MV-4-11 (cell line): ENCODE data around the gene TENM3.
"Not testable (repeated sequence)": the region's sequence is repeated elsewhere in the genome, so short reads cannot be mapped to it uniquely, and the experiment has no call there.

Experiments used
- DNase-seq: peaks from one replicate; lab custom pipeline; 2025; lab: John Stamatoyannopoulos, UW

TENM3 gene

GRCh38 chr4:182810103-182810615 lies 567.0 kb downstream of the TENM3 start:
- DNase-seq: no peak

- no peak for DNase-seq
Observed at GRCh38 chr4:182812916-182813315, 569.7 kb downstream of the TENM3 start.

DNA sequence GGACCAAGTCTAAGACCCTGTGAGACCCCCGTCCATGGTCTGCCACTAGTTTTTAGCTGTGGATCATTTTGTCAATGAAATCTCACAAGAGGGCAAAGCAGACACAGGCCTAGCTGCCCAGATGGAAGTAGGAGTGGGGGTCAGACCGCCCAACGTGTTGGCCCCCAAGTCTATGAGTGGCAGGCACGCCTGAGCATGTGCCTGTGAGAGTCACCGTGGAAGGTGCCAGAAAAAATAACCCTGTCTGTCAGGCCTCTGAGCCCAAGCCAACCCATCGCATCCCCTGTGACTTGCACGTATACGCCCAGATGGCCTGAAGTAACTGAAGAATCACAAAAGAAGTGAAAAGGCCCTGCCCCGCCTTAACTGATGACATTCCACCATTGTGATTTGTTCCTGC lies 570.9 kb downstream of the TENM3 start:
- not testable (repeated sequence) for DNase-seq

- no peak for DNase-seq
Observed at GRCh38 chr4:182818926-182819730, 575.9 kb downstream of the TENM3 start.

GRCh38 chr4:182819751-182820150 lies 576.5 kb downstream of the TENM3 start:
- DNase-seq: no peak

DNA sequence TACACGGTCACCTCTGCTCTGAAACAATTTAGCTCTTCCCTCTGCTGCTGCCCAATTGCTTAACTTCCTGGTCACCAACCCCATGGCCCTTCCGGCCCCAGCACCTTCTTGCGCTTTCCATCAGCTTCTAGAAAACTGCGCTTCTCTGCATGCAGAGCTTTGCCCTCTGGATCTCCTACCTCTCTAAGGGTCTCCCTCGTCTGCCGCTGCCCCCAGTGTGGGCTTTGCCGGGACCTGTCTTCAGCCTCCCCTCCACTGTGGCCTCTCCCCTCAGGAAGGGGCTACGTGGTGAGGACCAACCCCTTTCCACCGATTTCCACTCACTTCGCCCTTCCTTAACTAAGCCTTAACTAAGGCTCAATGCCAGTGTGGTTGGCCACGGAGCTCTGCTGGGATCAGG lies 579.4 kb downstream of the TENM3 start:
- DNase-seq: no peak

GRCh38 chr4:182823576-182823975 lies 580.4 kb downstream of the TENM3 start:
- no peak for DNase-seq

- DNase-seq: no peak
Observed at GRCh38 chr4:182825003-182825402, 581.8 kb downstream of the TENM3 start.

DNA sequence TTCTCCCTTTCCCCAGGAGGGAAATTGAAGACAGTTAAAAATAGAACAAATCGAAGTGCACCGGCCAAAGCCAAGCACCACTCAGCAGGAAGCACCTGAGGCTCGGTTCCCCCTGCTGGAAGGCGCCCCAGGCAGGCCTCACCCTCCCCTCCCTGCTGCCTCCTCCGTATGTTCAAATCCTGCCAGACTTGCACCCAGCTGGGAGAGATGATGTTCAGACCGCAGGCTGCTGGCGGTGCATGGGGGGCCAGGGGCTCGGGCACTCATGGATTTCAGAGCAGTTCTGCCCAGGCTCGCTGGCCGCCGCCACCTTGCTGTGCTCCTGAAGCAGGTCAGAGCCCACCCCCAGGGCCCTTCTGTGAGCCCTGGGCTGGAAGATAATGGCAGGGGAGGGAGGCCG lies 582.6 kb downstream of the TENM3 start:
- DNase-seq: no peak

DNA sequence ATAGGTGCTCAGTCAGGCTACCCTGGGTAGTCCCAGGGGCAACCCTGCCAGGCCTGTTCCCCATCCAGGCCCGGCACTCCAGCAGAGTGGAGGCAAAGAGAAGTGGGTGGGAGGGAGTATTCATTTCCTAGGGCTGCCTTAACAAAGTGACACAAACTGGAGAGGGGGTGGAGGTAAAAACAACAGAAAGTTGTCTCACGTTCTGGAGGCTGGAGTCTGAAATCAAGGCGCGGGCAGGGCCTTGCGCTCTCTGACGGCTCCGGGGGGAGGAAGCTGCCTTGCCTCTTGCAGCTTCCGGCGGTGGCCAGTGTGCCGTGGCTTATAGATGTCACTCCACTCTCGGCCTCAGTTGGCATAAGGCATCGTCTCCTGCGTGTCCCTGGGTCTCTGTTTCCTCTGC lies 583.2 kb downstream of the TENM3 start:
- no peak for DNase-seq

GRCh38 chr4:182827166-182827565 lies 584.0 kb downstream of the TENM3 start:
- DNase-seq: no peak

- no peak for DNase-seq
Observed at GRCh38 chr4:182827954-182828353, 584.8 kb downstream of the TENM3 start.

- DNase-seq: no peak
Observed at GRCh38 chr4:182828360-182829025, 585.3 kb downstream of the TENM3 start.

DNA sequence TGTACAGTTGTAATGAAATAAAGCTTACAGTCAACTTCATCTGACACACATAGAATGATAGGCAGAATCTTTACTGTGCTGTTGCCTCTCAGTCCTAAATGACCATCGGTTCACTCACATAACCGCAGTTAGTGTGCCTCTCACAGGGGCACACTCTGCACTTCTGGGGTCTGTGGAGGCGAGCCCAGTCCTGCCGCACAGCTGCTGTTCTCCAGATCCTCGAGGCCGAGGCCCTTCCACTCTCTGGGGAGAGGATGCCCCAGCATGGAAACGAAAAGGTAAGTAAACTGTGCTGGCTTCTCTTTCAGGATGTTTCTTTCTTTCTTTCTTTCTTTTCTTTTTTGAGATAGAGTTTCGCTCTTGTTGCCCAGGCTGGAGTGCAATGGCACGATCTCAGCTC lies 586.0 kb downstream of the TENM3 start:
- no peak for DNase-seq

DNA sequence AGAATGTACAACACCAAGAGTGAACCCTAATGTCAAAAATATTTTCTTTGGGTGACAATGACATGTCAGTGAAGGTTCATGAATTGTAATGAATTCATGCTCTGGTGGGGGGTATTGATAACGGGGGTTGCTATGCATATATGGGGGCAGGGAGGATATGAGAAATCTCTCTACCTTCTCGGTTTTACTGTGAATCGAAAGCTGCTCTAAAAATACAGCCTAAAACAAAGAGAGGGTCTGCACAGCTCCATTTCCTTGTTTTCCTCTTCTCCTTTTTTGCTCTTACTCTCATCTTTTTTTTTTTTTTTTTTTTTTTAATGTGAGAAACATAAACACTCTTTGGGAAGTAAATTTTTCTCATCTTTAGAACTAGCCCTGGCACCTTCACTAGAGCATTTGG lies 588.2 kb downstream of the TENM3 start:
- no peak for DNase-seq

GRCh38 chr4:182832352-182833120 lies 589.3 kb downstream of the TENM3 start:
- DNase-seq: no peak

- no peak for DNase-seq
Observed at GRCh38 chr4:182835006-182835740, 592.0 kb downstream of the TENM3 start.

- DNase-seq: no peak
Observed at GRCh38 chr4:182837831-182838230, 594.6 kb downstream of the TENM3 start.

GRCh38 chr4:182838535-182838934 lies 595.3 kb downstream of the TENM3 start:
- no peak for DNase-seq

GRCh38 chr4:182839256-182839655 lies 596.1 kb downstream of the TENM3 start:
- no peak for DNase-seq

DNA sequence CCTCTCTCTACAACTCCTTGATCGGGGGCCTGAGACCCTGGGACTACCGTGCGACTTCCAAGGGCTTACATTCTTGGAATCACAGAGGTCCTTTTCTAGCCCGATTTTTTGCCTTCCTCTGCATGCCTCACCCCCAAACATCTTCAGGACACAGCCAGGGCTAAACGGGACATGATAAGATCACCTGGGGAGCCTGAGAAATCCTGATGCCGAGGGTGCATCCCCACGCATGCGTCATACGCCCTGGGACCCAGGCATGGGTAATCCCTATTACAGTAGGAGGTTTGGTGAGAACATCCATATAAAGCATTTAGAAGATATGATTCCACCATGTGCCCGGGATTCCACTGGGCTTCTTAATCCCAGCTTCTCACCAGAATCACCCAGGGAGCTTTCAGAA lies 596.9 kb downstream of the TENM3 start:
- DNase-seq: no peak

DNA sequence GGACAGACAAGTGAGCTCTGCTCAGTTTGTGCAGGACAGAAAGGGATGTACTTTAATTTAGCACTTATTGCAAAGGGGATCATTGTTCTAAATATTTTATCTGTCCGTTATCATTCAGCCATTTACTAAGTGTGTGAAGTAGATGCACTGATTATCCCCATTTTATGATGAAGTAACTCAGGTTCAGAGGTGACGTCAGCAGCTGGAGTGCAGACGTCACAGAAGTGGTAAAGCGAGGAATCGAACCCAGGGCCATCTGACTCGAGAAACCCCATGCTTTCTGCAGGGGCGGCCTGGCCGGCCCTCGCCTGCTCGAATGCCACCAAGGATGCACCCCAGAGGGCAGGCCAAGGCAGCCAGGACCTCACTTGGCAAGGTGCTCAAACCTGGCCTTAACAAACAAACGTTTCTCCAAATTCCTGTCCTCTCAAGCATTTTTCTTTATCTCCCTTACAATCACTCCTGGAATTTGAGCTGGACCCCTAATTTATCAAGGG lies 599.0 kb downstream of the TENM3 start:
- DNase-seq: no peak
